Measurements from ENCODE around the gene RBM48.

RBM48 gene

GRCh38 chr7:92496876-92497275, 31.7 kb upstream of the RBM48 start:
- POLR2A ChIA-PET = no interaction called here
- no peak for TF ChIP-seq CTCF (IDR thresholded peaks at IDR 0.05; ENCODE audit: control extremely low read depth, extremely low read depth, low read depth, missing control alignments)
- CTCF ChIA-PET = no interaction called here
- DNase-seq (ENCODE audit: extremely low spot score) = no peak

- DNase-seq (ENCODE audit: extremely low spot score) = no peak
- ChIA-PET CTCF (interaction anchor here (1.0 to 1.4 kb wide), 2 partner anchors 9 to 17 kb away, joined by 3 to 6 read pairs; no protein-coding TSS in a partner anchor), POLR2A (no interaction called here)
- TF ChIP-seq CTCF (IDR thresholded peaks at IDR 0.05; ENCODE audit: control extremely low read depth, extremely low read depth, low read depth, missing control alignments) = no peak
These were observed 30.0 kb upstream of the RBM48 start for GRCh38 chr7:92498557-92498956.

- DNase-seq (ENCODE audit: extremely low spot score) = no peak
- ChIA-PET POLR2A (no interaction called here), CTCF (no interaction called here)
- no peak for TF ChIP-seq CTCF (IDR thresholded peaks at IDR 0.05; ENCODE audit: control extremely low read depth, extremely low read depth, low read depth, missing control alignments)
These were observed 24.8 kb upstream of the RBM48 start for GRCh38 chr7:92503767-92504166.

GRCh38 chr7:92504563-92504962, 24.0 kb upstream of the RBM48 start:
- no peak for TF ChIP-seq CTCF (IDR thresholded peaks at IDR 0.05; ENCODE audit: control extremely low read depth, extremely low read depth, low read depth, missing control alignments)
- no peak for DNase-seq (ENCODE audit: extremely low spot score)
- ChIA-PET CTCF (no interaction called here), POLR2A (no interaction called here)

GRCh38 chr7:92506363-92506762, 22.2 kb upstream of the RBM48 start:
- DNase-seq (ENCODE audit: extremely low spot score) = no peak
- POLR2A ChIA-PET = no interaction called here
- no peak for TF ChIP-seq CTCF (IDR thresholded peaks at IDR 0.05; ENCODE audit: control extremely low read depth, extremely low read depth, low read depth, missing control alignments)
- CTCF ChIA-PET = interaction anchor here (0.8 to 1.6 kb wide), 2 partner anchors 11 to 17 kb away, joined by 3 to 4 read pairs; no protein-coding TSS in a partner anchor

- TF ChIP-seq CTCF (IDR thresholded peaks at IDR 0.05; ENCODE audit: control extremely low read depth, extremely low read depth, low read depth, missing control alignments) = no peak
- ChIA-PET CTCF (no interaction called here), POLR2A (no interaction called here)
These were observed 19.6 kb upstream of the RBM48 start for GRCh38 chr7:92508946-92509345.

More at GRCh38 chr7:92508946-92509345, 19.6 kb upstream of the RBM48 start:
- no peak for DNase-seq (ENCODE audit: extremely low spot score)

All from GM10248 (cell line).